ENCODE results near the gene DOCK7.

DNA sequence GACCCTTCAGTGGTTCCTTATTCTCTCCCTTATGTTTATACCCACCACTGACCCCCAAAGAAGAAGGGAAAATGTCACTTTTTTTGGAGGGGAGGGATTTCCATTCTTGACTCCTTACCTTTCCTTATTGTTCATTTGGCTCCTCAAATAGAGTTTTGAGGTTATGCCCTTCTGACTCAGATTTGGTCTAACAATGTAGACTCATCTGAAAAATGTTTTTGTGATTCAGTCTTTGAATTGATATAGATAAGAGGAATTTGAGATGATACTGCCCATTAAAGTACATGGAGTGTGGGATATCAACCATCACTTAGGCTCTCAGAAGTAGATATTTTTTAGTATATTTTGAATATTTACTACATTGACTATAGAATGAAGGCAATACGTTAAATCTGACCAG lies 235.2 kb downstream of the DOCK7 start:
- TF ChIP-seq POLR2A (IDR thresholded peaks at IDR 0.05) (no peak), EP300 (IDR thresholded peaks at IDR 0.05) (no peak)
- TF ChIP-seq, protein P1, sequence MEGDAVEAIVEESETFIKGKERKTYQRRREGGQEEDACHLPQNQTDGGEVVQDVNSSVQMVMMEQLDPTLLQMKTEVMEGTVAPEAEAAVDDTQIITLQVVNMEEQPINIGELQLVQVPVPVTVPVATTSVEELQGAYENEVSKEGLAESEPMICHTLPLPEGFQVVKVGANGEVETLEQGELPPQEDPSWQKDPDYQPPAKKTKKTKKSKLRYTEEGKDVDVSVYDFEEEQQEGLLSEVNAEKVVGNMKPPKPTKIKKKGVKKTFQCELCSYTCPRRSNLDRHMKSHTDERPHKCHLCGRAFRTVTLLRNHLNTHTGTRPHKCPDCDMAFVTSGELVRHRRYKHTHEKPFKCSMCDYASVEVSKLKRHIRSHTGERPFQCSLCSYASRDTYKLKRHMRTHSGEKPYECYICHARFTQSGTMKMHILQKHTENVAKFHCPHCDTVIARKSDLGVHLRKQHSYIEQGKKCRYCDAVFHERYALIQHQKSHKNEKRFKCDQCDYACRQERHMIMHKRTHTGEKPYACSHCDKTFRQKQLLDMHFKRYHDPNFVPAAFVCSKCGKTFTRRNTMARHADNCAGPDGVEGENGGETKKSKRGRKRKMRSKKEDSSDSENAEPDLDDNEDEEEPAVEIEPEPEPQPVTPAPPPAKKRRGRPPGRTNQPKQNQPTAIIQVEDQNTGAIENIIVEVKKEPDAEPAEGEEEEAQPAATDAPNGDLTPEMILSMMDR (IDR thresholded peaks at IDR 0.05) = no peak

All from ovary (tissue), 3 donors.